CD4-positive, alpha-beta T cell (primary cell): ENCODE results near the gene REXO4. TPM values are rescaled to one million over a fixed set of nuclear protein-coding genes. Genes with fewer than 3 reads are reported as not detected.

ENCODE experiments used
- ATAC-seq: fragments of 200-7000 bp; cut with Tn5 transposase; one replicate; pipeline ENCODE4 v1.10.0; 2022; ENCODE audit warnings: mild to moderate bottlenecking; ENCODE audit not compliant: poor library complexity
- CTCF ChIA-PET: fragments of 350-600 bp; sonication (Branson Sonifier 250); formaldehyde crosslinking; loops from one replicate; lab custom pipeline; 2021; ENCODE audit warnings: antibody characterized with exemption, inconsistent platforms; lab: Charles Lee
- POLR2A ChIA-PET: fragments of 350-600 bp; sonication (Branson Sonifier 250); formaldehyde crosslinking; loops from one replicate; lab custom pipeline; 2021; ENCODE audit warnings: antibody characterized with exemption, inconsistent platforms; lab: Charles Lee
- DNase-seq, 14 experiments: peaks; one replicate each; pipeline ENCODE4 v3.0.0-alpha.2; 2013 to 2020; ENCODE audit warnings: mixed read lengths in 2 of 14
- H3K27ac ChIP-seq, 2 donors: one replicate each; pipeline versions ENCODE4 v1.5.1 to v1.7.0; 2013; ENCODE audit warnings: low read length in 2 of 2, low read depth in 1 of 2, mild to moderate bottlenecking in 1 of 2
- H3K27me3 ChIP-seq, 2 experiments: 1 replicate in 1 of 2; 2 replicates in 1 of 2; pipeline versions ENCODE4 v1.6.1 to v1.7.0; 2013; ENCODE audit warnings: low read length in 2 of 2, control low read depth in 1 of 2, mild to moderate bottlenecking in 1 of 2, moderate library complexity in 1 of 2; ENCODE audit not compliant: insufficient read depth in 2 of 2, control insufficient read depth in 1 of 2
- H3K36me3 ChIP-seq: one replicate; pipeline ENCODE4 v1.6.1; 2013; ENCODE audit warnings: low read length, control low read depth; ENCODE audit not compliant: insufficient read depth
- H3K4me1 ChIP-seq: one replicate; pipeline ENCODE4 v1.6.1; 2013; ENCODE audit warnings: low read length, control low read depth; ENCODE audit not compliant: insufficient read depth
- H3K4me3 ChIP-seq: one replicate; pipeline ENCODE4 v1.5.1; 2013; ENCODE audit warnings: mild to moderate bottlenecking, low read length, moderate library complexity
- H3K9me3 ChIP-seq, 2 experiments: 1 replicate in 1 of 2; 2 replicates in 1 of 2; pipeline versions ENCODE4 v1.6.1 to v1.7.0; 2013; ENCODE audit warnings: low read length in 2 of 2, mild to moderate bottlenecking in 2 of 2, control low read depth in 1 of 2, moderate library complexity in 1 of 2; ENCODE audit not compliant: control insufficient read depth in 1 of 2, insufficient read depth in 1 of 2
- H3K27ac Mint-ChIP-seq: one replicate; pipeline ENCODE4 v1.8.0; 2020; ENCODE audit warnings: mixed read lengths
- H3K27me3 Mint-ChIP-seq: one replicate; pipeline ENCODE4 v1.8.0; 2021; ENCODE audit warnings: mixed read lengths
- H3K36me3 Mint-ChIP-seq: one replicate; pipeline ENCODE4 v1.8.0; 2021; ENCODE audit warnings: low read depth, mixed read lengths
- H3K4me1 Mint-ChIP-seq: one replicate; pipeline ENCODE4 v1.8.0; 2021; ENCODE audit warnings: low read depth, mixed read lengths
- H3K4me3 Mint-ChIP-seq: one replicate; pipeline ENCODE4 v1.8.0; 2020; ENCODE audit warnings: mild to moderate bottlenecking, mixed read lengths
- H3K9me3 Mint-ChIP-seq: one replicate; pipeline ENCODE4 v1.8.0; 2020; ENCODE audit warnings: mixed read lengths
- CTCF ChIP-seq: fragments of 200-600 bp; IDR thresholded peaks from one replicate; pipeline ENCODE4 v1.8.0; 2022; ENCODE audit warnings: antibody characterized with exemption, mild to moderate bottlenecking
- intact Hi-C, 2 experiments: fragments of 100-400 bp; cut with DNase I in 1 of 2; cut with micrococcal nuclease in 1 of 2; formaldehyde crosslinking; loops; one replicate each; pipeline versions ENCODE4 v1.15.1 to v1.9.0; 2023 to 2025; cut with DNase I, micrococcal nuclease
- total RNA-seq, 174 experiments: library from RNA in 2 of 174; stranded (reverse) in 2 of 174; gene quantifications; one replicate each; pipeline ENCODE4 v1.2.3 and lab custom pipeline; 2021 to 2026

Gene REXO4
- total RNA-seq, 2 experiments from 2014 or later = 17.3 to 18.5 TPM

DNA sequence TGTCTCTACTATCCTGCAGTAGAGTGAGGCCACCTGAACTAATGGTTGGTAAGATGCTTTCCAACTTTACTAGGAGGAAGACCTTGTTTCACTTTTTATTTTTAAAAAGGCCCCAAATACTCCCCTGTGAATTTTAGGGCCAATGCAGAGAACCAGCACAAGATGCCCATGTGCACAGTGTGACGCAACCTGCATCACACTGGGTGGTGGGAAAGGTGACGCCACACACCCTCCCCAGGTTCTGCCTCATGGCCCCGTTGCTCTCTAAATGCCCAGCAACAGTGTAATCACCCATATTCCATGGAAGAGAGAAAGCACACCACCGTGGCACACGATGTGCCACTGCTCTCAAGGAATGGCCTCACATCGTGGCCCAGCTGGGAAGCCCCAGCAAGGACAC, 48.4 kb downstream of the REXO4 start:
- peaks cover 82% of the 10 kb centered on the region for H3K4me1 ChIP-seq
- H3K4me3 Mint-ChIP-seq = peak overlapping the region; percentile 31

DNA sequence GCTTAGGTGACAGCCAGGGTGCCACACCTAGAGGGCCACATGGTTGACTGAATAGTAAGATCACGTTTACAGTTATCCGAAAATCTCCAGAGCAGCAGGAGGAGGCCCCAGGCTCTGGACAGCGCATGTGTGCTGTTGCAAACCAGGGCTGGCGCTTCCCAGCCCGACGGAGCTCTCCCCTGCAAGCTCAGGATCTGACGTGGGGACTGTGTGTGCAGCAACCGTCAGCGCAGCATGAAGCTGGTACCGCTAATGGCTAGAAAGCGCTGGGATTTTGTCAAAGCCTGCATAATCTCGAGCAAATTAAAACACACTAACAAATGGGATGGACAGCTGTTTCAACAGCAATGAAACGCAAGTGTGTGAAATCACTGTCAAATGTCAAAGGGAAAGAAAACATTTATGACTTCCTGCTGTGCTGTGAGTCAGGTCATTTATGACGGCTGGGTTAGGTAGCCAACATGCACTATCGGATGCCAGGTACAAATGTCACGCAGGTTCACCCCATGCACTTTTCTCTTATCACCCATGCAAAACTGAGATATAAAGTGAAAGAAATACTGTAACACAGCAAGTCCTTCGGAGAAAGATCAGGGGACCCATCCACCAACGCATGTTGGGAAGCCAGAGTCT, 49.4 kb downstream of the REXO4 start:
- CTCF ChIA-PET = no interaction called here
- H3K4me3 ChIP-seq = no peak overlapping the region
- Mint-ChIP-seq H3K27ac (peak overlapping the region; percentile 94), H3K4me3 (peak overlapping the region; percentile 81), H3K4me1 (peaks cover 58% of the 10 kb centered on the region), H3K36me3 (peaks cover 74% of the 10 kb centered on the region), H3K9me3 (no peaks in the 10 kb centered on the region), H3K27me3 (no peaks in the 10 kb centered on the region)
- no peak overlapping the region for H3K27ac ChIP-seq
- intact Hi-C loops = no loop called here
- no peak for TF ChIP-seq CTCF
- no peaks in the 10 kb centered on the region for H3K27me3 ChIP-seq
- POLR2A ChIA-PET = no interaction called here
- no peaks in the 10 kb centered on the region for H3K9me3 ChIP-seq
- H3K36me3 ChIP-seq = peaks cover 63% of the 10 kb centered on the region
- no peak for DNase-seq
- ATAC-seq = no peak
- peaks cover 72% of the 10 kb centered on the region for H3K4me1 ChIP-seq

More for the DNA sequence above, 48.4 kb downstream of the REXO4 start:
- Mint-ChIP-seq H3K27me3 (no peaks in the 10 kb centered on the region), H3K36me3 (peaks cover 64% of the 10 kb centered on the region), H3K9me3 (no peaks in the 10 kb centered on the region), H3K27ac (peak overlapping the region; percentile 94), H3K4me1 (peaks cover 65% of the 10 kb centered on the region)
- DNase-seq (peak in 1 of 14 experiments; percentile 27), ATAC-seq (no peak)
- TF ChIP-seq CTCF = no peak
- intact Hi-C loops = no loop called here
- POLR2A ChIA-PET = interaction anchor here (3.4 to 8.7 kb wide), 2 partner anchors 12 to 21 kb away, joined by 31 to 109 read pairs; partner anchors contain the start of genes MED22, RPL7A, SURF1 and SURF2
- CTCF ChIA-PET = interaction anchor here (0.9 kb wide), 1 partner anchor 13 kb away, joined by 3 read pairs; the partner anchor contains the start of genes SURF1 and SURF2
- H3K4me3 ChIP-seq = no peak overlapping the region
- no peaks in the 10 kb centered on the region for H3K27me3 ChIP-seq
- no peaks in the 10 kb centered on the region for H3K9me3 ChIP-seq
- H3K36me3 ChIP-seq = peaks cover 60% of the 10 kb centered on the region
- H3K27ac ChIP-seq = peak overlapping the region in 1 of 2 donors; percentile 79

DNA sequence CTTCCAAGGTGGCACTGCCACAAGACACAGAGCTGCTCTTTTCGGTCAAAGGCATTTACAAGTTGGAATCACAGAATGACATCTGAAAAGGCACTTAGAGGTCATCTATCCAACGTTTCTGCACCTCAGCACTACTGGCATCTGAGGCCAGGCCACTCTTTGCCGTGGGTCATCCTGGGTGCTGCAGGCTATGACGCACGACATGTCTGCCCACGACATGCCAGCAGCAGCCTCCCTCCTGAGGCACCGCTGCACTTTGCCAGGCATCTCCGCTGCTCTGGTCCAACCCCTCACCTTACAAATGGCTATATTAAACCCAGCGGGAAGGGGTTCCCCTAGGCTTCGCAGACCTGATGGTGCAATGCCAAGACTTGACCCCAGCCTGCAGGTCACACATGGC, 50.0 kb downstream of the REXO4 start:
- Histone ChIP-seq H3K36me3 (peaks cover 63% of the 10 kb centered on the region), H3K9me3 (no peaks in the 10 kb centered on the region), H3K27ac (no peak overlapping the region), H3K27me3 (no peaks in the 10 kb centered on the region), H3K4me3 (no peak overlapping the region), H3K4me1 (peaks cover 66% of the 10 kb centered on the region)
- ChIA-PET CTCF (no interaction called here), POLR2A (no interaction called here)
- no peak for TF ChIP-seq CTCF
- intact Hi-C loops = no loop called here
- no peak overlapping the region for H3K27ac Mint-ChIP-seq
- H3K4me3 Mint-ChIP-seq = no peak overlapping the region
- no peak for ATAC-seq
- peak in 1 of 14 experiments; percentile 6 for DNase-seq
- peaks cover 56% of the 10 kb centered on the region for H3K4me1 Mint-ChIP-seq
- H3K9me3 Mint-ChIP-seq = no peaks in the 10 kb centered on the region
- no peaks in the 10 kb centered on the region for H3K27me3 Mint-ChIP-seq
- H3K36me3 Mint-ChIP-seq = peaks cover 79% of the 10 kb centered on the region
